ENCODE results near the gene OLA1. TPM values are rescaled to one million over a fixed set of nuclear protein-coding genes. Genes with fewer than 3 reads are reported as not detected.

OLA1 gene
- polyA plus RNA-seq, 2 of the 4 experiments (the other 2 are of a cell fraction): 127 to 226 TPM

GRCh38 chr2:174031226-174031625 is 217.1 kb downstream of the OLA1 start:
- 85% methylated on average over 3 of the region's 3 CpGs for WGBS (ENCODE audit: missing lambda C conversion rate)
- POLR2A ChIA-PET: interaction anchor here (0.6 to 1.7 kb wide), 4 partner anchors 21 to 69 kb away, joined by 3 to 6 read pairs (median 4); partner anchors contain the start of gene SP3
- ATAC-seq (no peak), FAIRE-seq (no peak), DNase-seq (ENCODE audit: low read depth in 1 of 2, low spot score in 1 of 2) (no peak)
- Histone ChIP-seq H3K27ac (peak overlapping the region; percentile 87 to 90; a peak in 5 of 6 replicates), H3K4me1 (peaks cover 59% of the 10 kb centered on the region), H3K9me3 (no peaks in the 10 kb centered on the region), H3K4me3 (no peak overlapping the region), H3K4me2 (peak overlapping the region; percentile 89)
- CTCF ChIA-PET: interaction anchor here (0.6 to 1.2 kb wide), 6 partner anchors 28 to 631 kb away, joined by 3 read pairs; no protein-coding TSS in a partner anchor
- TF ChIP-seq ESRRA (IDR thresholded peaks at IDR 0.05; ENCODE audit: borderline replicate concordance, low read length) (no peak), EP300 (IDR thresholded peaks at IDR 0.05) (no peak), ZC3H11A (IDR thresholded peaks at IDR 0.05) (no peak), HOXB13 (CRISPR knock-in tag; IDR thresholded peaks at IDR 0.05; ENCODE audit: low read depth) (no peak)

- FAIRE-seq (no peak), ATAC-seq (no peak), DNase-seq (ENCODE audit: low read depth in 1 of 2, low spot score in 1 of 2) (no peak)
- Histone ChIP-seq H3K4me3 (no peak overlapping the region), H3K4me1 (peaks cover 48% of the 10 kb centered on the region), H3K4me2 (no peak overlapping the region), H3K27ac (no peak overlapping the region), H3K9me3 (no peaks in the 10 kb centered on the region)
- ChIA-PET CTCF (interaction anchor here (0.6 kb wide), 1 partner anchor 49 kb away, joined by 3 read pairs; no protein-coding TSS in a partner anchor), POLR2A (no interaction called here)
- TF ChIP-seq BHLHE40 (IDR thresholded peaks at IDR 0.05; ENCODE audit: low read depth, low read length) (no peak), FOXS1 (CRISPR knock-in tag; IDR thresholded peaks at IDR 0.05) (no peak), CHD4 (IDR thresholded peaks at IDR 0.05; ENCODE audit: borderline replicate concordance) (no peak), SMC3 (IDR thresholded peaks at IDR 0.05) (no peak), CBX2 (IDR thresholded peaks at IDR 0.05; ENCODE audit: borderline replicate concordance, low read depth) (no peak), REST (IDR thresholded peaks at IDR 0.05) (no peak), HES2 (IDR thresholded peaks at IDR 0.05) (no peak), GATA3 (IDR thresholded peaks at IDR 0.05; ENCODE audit: borderline replicate concordance) (no peak), EP300 (IDR thresholded peaks at IDR 0.05) (no peak), RNF2 (IDR thresholded peaks at IDR 0.05; ENCODE audit: borderline replicate concordance, low read depth) (no peak), ZC3H11A (IDR thresholded peaks at IDR 0.05) (no peak), HDAC2 (IDR thresholded peaks at IDR 0.05) (no peak)
- TF ChIP-seq, protein P1, sequence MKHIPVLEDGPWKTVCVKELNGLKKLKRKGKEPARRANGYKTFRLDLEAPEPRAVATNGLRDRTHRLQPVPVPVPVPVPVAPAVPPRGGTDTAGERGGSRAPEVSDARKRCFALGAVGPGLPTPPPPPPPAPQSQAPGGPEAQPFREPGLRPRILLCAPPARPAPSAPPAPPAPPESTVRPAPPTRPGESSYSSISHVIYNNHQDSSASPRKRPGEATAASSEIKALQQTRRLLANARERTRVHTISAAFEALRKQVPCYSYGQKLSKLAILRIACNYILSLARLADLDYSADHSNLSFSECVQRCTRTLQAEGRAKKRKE (CRISPR knock-in tag; IDR thresholded peaks at IDR 0.05; ENCODE audit: low read depth): no peak
- TF ChIP-seq, protein P2, sequence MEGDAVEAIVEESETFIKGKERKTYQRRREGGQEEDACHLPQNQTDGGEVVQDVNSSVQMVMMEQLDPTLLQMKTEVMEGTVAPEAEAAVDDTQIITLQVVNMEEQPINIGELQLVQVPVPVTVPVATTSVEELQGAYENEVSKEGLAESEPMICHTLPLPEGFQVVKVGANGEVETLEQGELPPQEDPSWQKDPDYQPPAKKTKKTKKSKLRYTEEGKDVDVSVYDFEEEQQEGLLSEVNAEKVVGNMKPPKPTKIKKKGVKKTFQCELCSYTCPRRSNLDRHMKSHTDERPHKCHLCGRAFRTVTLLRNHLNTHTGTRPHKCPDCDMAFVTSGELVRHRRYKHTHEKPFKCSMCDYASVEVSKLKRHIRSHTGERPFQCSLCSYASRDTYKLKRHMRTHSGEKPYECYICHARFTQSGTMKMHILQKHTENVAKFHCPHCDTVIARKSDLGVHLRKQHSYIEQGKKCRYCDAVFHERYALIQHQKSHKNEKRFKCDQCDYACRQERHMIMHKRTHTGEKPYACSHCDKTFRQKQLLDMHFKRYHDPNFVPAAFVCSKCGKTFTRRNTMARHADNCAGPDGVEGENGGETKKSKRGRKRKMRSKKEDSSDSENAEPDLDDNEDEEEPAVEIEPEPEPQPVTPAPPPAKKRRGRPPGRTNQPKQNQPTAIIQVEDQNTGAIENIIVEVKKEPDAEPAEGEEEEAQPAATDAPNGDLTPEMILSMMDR (IDR thresholded peaks at IDR 0.05): no peak
- WGBS (ENCODE audit: missing lambda C conversion rate): 77% methylated on average over 5 of the region's 5 CpGs
Measured at GRCh38 chr2:174028935-174029334, 219.4 kb downstream of the OLA1 start.

- ChIA-PET CTCF (interaction anchor here (1.3 kb wide), 1 partner anchor 19 kb away, joined by 3 read pairs; no protein-coding TSS in a partner anchor), POLR2A (no interaction called here)
- H3K27ac ChIP-seq: peak overlapping the region in 1 of 2 experiments; percentile 59; a peak in 2 of 6 replicates
- no peak overlapping the region for H3K4me3 ChIP-seq
- H3K9me3 ChIP-seq: no peaks in the 10 kb centered on the region
- no peak for DNase-seq (ENCODE audit: low read depth in 1 of 2, low spot score in 1 of 2)
- H3K4me1 ChIP-seq: peaks cover 44% of the 10 kb centered on the region
- no peak overlapping the region for H3K4me2 ChIP-seq
- no peak for ATAC-seq
- 87% methylated on average over 3 of the region's 3 CpGs for WGBS (ENCODE audit: missing lambda C conversion rate)
- FAIRE-seq: no peak
- TF ChIP-seq SMC3 (IDR thresholded peaks at IDR 0.05) (no peak), HEYL (CRISPR knock-in tag; IDR thresholded peaks at IDR 0.05) (no peak), KDM5A (IDR thresholded peaks at IDR 0.05) (no peak), MAX (IDR thresholded peaks at IDR 0.05) (no peak), HOXA7 (CRISPR knock-in tag; IDR thresholded peaks at IDR 0.05) (no peak), HOXB5 (CRISPR knock-in tag; IDR thresholded peaks at IDR 0.05) (no peak), NFE2L2 (conservative IDR thresholded peaks at IDR 0.05; ENCODE audit: low read length) (no peak)
Measured at GRCh38 chr2:174027956-174028355, 220.4 kb downstream of the OLA1 start.

Measured in A549 (cell line).